GM12872 (cell line): ENCODE results near the gene DISC1.

ENCODE experiments used
- CTCF ChIP-seq: IDR thresholded peaks from 3 replicates; pipeline ENCODE4 v1.5.1; 2011; ENCODE audit warnings: low read depth, mild to moderate bottlenecking, low read length, moderate library complexity; ENCODE audit not compliant: insufficient read depth

Gene DISC1

GRCh38 chr1:231721436-231721835, 94.8 kb downstream of the DISC1 start:
- TF ChIP-seq CTCF = no peak

GRCh38 chr1:231722356-231722755, 95.8 kb downstream of the DISC1 start:
- no peak for TF ChIP-seq CTCF

- no peak for TF ChIP-seq CTCF
Measured at GRCh38 chr1:231723146-231723545, 96.6 kb downstream of the DISC1 start.

GRCh38 chr1:231724041-231724440, 97.5 kb downstream of the DISC1 start:
- no peak for TF ChIP-seq CTCF

GRCh38 chr1:231724876-231725647, 98.5 kb downstream of the DISC1 start:
- TF ChIP-seq CTCF = peak; percentile 61

- TF ChIP-seq CTCF = no peak
Measured at GRCh38 chr1:231727171-231727570, 100.6 kb downstream of the DISC1 start.

- TF ChIP-seq CTCF = no peak
Measured at GRCh38 chr1:231729544-231729943, 103.0 kb downstream of the DISC1 start.
